Brain pericyte (primary cell): ENCODE measurements around the gene UNG.
"Not testable (repeated sequence)": the region's sequence is repeated elsewhere in the genome, so short reads cannot be mapped to it uniquely, and the experiment has no call there.

ENCODE experiments used
- DNase-seq: peaks from one replicate; pipeline ENCODE4 v3.0.0-alpha.2; 2012; ENCODE audit warnings: low read depth, low spot score

UNG gene

GRCh38 chr12:109097435-109098182, at the start of gene UNG:
Gene UNG, plus strand, starts transcription at chr12:109097597. Its CDS starts 83 bp downstream, at chr12:109097680.
- DNase-seq = peak; percentile 83

- not testable (repeated sequence) for DNase-seq
These were observed 48.7 kb upstream of the UNG start for GRCh38 chr12:109048706-109049105.

GRCh38 chr12:109049794-109050193, 47.6 kb upstream of the UNG start:
- DNase-seq = not testable (repeated sequence)

GRCh38 chr12:109052097-109052413, 45.3 kb upstream of the UNG start:
- peak; percentile 2 for DNase-seq

- peak; percentile 47 for DNase-seq
These were observed 44.7 kb upstream of the UNG start, which contains the start of gene USP30 for GRCh38 chr12:109052414-109053323. Gene USP30, plus strand, starts transcription at chr12:109052576. Its CDS starts 103 bp downstream, at chr12:109052679.

- DNase-seq = no peak
These were observed 43.8 kb upstream of the UNG start for GRCh38 chr12:109053382-109054123.

GRCh38 chr12:109054124-109054513, 43.3 kb upstream of the UNG start:
- not testable (repeated sequence) for DNase-seq

GRCh38 chr12:109054520-109054919, 42.9 kb upstream of the UNG start:
- DNase-seq = no peak

GRCh38 chr12:109056891-109057290, 40.5 kb upstream of the UNG start:
- no peak for DNase-seq

- DNase-seq = no peak
These were observed 40.0 kb upstream of the UNG start for GRCh38 chr12:109057376-109057775.

GRCh38 chr12:109058773-109059172, 38.6 kb upstream of the UNG start:
- DNase-seq = no peak

GRCh38 chr12:109064143-109064542, 33.3 kb upstream of the UNG start:
- DNase-seq = no peak

- DNase-seq = no peak
These were observed 32.1 kb upstream of the UNG start for GRCh38 chr12:109065154-109065852.

- no peak for DNase-seq
These were observed 31.6 kb upstream of the UNG start for GRCh38 chr12:109065853-109066193.

GRCh38 chr12:109069307-109070271, 27.8 kb upstream of the UNG start:
- no peak for DNase-seq

GRCh38 chr12:109074866-109075265, 22.5 kb upstream of the UNG start:
- DNase-seq = no peak

GRCh38 chr12:109082751-109083150, 14.6 kb upstream of the UNG start:
- DNase-seq = no peak

- no peak for DNase-seq
These were observed 13.0 kb upstream of the UNG start for GRCh38 chr12:109084425-109084824.

- no peak for DNase-seq
These were observed 11.8 kb upstream of the UNG start for GRCh38 chr12:109085590-109085989.

GRCh38 chr12:109087250-109087649, 10.1 kb upstream of the UNG start:
- no peak for DNase-seq
